H1 (cell line): ENCODE data around the gene SFT2D1.
"Not testable (repeated sequence)": the region's sequence is repeated elsewhere in the genome, so short reads cannot be mapped to it uniquely, and the experiment has no call there.

Source experiments
- CBX8 ChIP-seq: fragments of 300-800, 300-1000 bp; sonication (generic); IDR thresholded peaks from 2 replicates; pipeline ENCODE4 v1.7.1; 2016; ENCODE audit warnings: low read depth, low read length, borderline replicate concordance
- CTCF ChIP-seq, 3 experiments: IDR thresholded peaks; 1 replicate in 2 of 3; 2 replicates in 1 of 3; pipeline versions ENCODE4 v1.5.1 to v1.6.1; 2011; ENCODE audit warnings: low read length in 3 of 3, mild to moderate bottlenecking in 3 of 3, inconsistent platforms in 2 of 3, low read depth in 1 of 3, moderate library complexity in 1 of 3; ENCODE audit not compliant: insufficient read depth in 1 of 3; ENCODE audit errors: control extremely low read depth in 1 of 3
- POLR2A ChIP-seq, 2 experiments: IDR thresholded peaks; 1 replicate in 1 of 2; 2 replicates in 1 of 2; pipeline ENCODE4 v1.6.1; 2011; ENCODE audit warnings: low read depth in 2 of 2, low read length in 2 of 2, mild to moderate bottlenecking in 2 of 2; ENCODE audit errors: control extremely low read depth in 1 of 2
- RAD21 ChIP-seq, 2 experiments: IDR thresholded peaks in 1 of 2; conservative IDR thresholded peaks in 1 of 2; 2 replicates each; pipeline ENCODE4 v1.6.1; 2011; ENCODE audit warnings: low read depth in 2 of 2, low read length in 2 of 2, improper control_type of control experiment in 1 of 2, inconsistent platforms in 1 of 2, mild to moderate bottlenecking in 1 of 2, moderate library complexity in 1 of 2
- YY1 ChIP-seq: IDR thresholded peaks from 2 replicates; pipeline ENCODE4 v1.6.1; 2011; ENCODE audit warnings: low read depth, mild to moderate bottlenecking, low read length
- TF ChIP-seq, protein P1 (sequence below): fragments of 300-600 bp; sonication (generic); IDR thresholded peaks from 2 replicates; pipeline ENCODE4 v1.7.1; 2012; ENCODE audit warnings: low read length, moderate library complexity, mild to moderate bottlenecking, inconsistent platforms; ENCODE audit not compliant: insufficient replicate concordance

DNA sequence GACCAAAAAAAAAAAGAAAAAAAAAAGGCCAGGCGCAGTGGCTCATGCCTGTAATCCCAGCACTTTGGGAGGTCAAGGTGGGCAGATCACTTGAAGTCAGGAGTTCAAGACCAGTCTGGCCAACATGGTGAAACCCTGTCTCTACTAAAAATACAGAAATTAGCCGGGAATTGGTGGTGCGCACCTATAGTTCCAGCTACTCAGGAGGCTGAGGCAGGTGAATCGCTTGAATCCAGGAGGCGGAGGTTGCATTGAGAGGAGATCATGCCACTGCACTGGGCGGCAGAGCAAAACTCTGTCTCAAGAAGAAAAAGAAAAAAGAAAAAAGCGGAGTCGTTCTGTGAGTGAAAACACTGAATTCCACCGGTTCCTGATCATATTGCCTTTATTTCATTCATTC lies 44.8 kb upstream of the SFT2D1 start:
- TF ChIP-seq POLR2A (IDR thresholded peaks at IDR 0.05; ENCODE audit: control extremely low read depth in 1 of 2, low read depth in 2 of 2, low read length in 2 of 2); CTCF (IDR thresholded peaks at IDR 0.05; ENCODE audit: control extremely low read depth in 1 of 3, insufficient read depth in 1 of 3, low read depth in 1 of 3, low read length in 3 of 3); YY1; CBX8; RAD21 (IDR thresholded peaks at IDR 0.05 in 1 of 2, conservative IDR thresholded peaks at IDR 0.05 in 1 of 2; ENCODE audit: low read depth in 2 of 2, low read length in 2 of 2): not testable (repeated sequence)
- TF ChIP-seq, protein P1, sequence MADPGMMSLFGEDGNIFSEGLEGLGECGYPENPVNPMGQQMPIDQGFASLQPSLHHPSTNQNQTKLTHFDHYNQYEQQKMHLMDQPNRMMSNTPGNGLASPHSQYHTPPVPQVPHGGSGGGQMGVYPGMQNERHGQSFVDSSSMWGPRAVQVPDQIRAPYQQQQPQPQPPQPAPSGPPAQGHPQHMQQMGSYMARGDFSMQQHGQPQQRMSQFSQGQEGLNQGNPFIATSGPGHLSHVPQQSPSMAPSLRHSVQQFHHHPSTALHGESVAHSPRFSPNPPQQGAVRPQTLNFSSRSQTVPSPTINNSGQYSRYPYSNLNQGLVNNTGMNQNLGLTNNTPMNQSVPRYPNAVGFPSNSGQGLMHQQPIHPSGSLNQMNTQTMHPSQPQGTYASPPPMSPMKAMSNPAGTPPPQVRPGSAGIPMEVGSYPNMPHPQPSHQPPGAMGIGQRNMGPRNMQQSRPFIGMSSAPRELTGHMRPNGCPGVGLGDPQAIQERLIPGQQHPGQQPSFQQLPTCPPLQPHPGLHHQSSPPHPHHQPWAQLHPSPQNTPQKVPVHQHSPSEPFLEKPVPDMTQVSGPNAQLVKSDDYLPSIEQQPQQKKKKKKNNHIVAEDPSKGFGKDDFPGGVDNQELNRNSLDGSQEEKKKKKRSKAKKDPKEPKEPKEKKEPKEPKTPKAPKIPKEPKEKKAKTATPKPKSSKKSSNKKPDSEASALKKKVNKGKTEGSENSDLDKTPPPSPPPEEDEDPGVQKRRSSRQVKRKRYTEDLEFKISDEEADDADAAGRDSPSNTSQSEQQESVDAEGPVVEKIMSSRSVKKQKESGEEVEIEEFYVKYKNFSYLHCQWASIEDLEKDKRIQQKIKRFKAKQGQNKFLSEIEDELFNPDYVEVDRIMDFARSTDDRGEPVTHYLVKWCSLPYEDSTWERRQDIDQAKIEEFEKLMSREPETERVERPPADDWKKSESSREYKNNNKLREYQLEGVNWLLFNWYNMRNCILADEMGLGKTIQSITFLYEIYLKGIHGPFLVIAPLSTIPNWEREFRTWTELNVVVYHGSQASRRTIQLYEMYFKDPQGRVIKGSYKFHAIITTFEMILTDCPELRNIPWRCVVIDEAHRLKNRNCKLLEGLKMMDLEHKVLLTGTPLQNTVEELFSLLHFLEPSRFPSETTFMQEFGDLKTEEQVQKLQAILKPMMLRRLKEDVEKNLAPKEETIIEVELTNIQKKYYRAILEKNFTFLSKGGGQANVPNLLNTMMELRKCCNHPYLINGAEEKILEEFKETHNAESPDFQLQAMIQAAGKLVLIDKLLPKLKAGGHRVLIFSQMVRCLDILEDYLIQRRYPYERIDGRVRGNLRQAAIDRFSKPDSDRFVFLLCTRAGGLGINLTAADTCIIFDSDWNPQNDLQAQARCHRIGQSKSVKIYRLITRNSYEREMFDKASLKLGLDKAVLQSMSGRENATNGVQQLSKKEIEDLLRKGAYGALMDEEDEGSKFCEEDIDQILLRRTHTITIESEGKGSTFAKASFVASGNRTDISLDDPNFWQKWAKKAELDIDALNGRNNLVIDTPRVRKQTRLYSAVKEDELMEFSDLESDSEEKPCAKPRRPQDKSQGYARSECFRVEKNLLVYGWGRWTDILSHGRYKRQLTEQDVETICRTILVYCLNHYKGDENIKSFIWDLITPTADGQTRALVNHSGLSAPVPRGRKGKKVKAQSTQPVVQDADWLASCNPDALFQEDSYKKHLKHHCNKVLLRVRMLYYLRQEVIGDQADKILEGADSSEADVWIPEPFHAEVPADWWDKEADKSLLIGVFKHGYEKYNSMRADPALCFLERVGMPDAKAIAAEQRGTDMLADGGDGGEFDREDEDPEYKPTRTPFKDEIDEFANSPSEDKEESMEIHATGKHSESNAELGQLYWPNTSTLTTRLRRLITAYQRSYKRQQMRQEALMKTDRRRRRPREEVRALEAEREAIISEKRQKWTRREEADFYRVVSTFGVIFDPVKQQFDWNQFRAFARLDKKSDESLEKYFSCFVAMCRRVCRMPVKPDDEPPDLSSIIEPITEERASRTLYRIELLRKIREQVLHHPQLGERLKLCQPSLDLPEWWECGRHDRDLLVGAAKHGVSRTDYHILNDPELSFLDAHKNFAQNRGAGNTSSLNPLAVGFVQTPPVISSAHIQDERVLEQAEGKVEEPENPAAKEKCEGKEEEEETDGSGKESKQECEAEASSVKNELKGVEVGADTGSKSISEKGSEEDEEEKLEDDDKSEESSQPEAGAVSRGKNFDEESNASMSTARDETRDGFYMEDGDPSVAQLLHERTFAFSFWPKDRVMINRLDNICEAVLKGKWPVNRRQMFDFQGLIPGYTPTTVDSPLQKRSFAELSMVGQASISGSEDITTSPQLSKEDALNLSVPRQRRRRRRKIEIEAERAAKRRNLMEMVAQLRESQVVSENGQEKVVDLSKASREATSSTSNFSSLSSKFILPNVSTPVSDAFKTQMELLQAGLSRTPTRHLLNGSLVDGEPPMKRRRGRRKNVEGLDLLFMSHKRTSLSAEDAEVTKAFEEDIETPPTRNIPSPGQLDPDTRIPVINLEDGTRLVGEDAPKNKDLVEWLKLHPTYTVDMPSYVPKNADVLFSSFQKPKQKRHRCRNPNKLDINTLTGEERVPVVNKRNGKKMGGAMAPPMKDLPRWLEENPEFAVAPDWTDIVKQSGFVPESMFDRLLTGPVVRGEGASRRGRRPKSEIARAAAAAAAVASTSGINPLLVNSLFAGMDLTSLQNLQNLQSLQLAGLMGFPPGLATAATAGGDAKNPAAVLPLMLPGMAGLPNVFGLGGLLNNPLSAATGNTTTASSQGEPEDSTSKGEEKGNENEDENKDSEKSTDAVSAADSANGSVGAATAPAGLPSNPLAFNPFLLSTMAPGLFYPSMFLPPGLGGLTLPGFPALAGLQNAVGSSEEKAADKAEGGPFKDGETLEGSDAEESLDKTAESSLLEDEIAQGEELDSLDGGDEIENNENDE, result not testable (repeated sequence)
